Endothelial cell of umbilical vein (primary cell): ENCODE measurements around the gene SYNM. TPM values are rescaled to one million over a fixed set of nuclear protein-coding genes. Genes with fewer than 3 reads are reported as not detected.

ENCODE experiments used
- BruUV-seq: library from RNA; stranded (reverse); fragments of 400-500 nt; replicated peaks from 2 replicates; lab custom pipeline; 2021; lab: Mats Ljungman, UMichigan
- CTCF ChIA-PET: fragments of 300-600, 350-600 bp; sonication (Branson Sonifier 250); formaldehyde crosslinking; loops from one replicate; lab custom pipeline; 2021; ENCODE audit warnings: antibody characterized with exemption, inconsistent platforms; lab: Charles Lee
- POLR2A ChIA-PET: fragments of 300-600, 350-600 bp; sonication (Branson Sonifier 250); formaldehyde crosslinking; loops from one replicate; lab custom pipeline; 2021; ENCODE audit warnings: antibody characterized with exemption, inconsistent platforms; lab: Charles Lee
- DNase-seq: peaks from one replicate; pipeline ENCODE4 v3.0.0-alpha.2; 2011; ENCODE audit warnings: low read depth, low spot score
- FAIRE-seq: peaks from 2 replicates; lab custom pipeline; 2011; peaks lifted over from hg19 to GRCh38; lab: Jason Lieb, UNC
- H2AFZ ChIP-seq: 2 replicates; pipeline ENCODE4 v1.6.0; 2012; ENCODE audit warnings: low read depth, low read length, control low read depth, inconsistent platforms
- H3K27ac ChIP-seq: 2 replicates; pipeline ENCODE4 v1.5.1; 2011; ENCODE audit warnings: low read depth, mild to moderate bottlenecking, control low read depth, low read length, moderate library complexity; ENCODE audit not compliant: insufficient read depth
- H3K27me3 ChIP-seq, 2 experiments: 2 replicates each; pipeline versions ENCODE4 v1.6.0 to v1.6.1; 2011; ENCODE audit warnings: low read length in 2 of 2, mixed read lengths in 1 of 2; ENCODE audit not compliant: control insufficient read depth in 2 of 2, insufficient read depth in 2 of 2
- H3K36me3 ChIP-seq, 2 experiments: 2 replicates in 1 of 2; 3 replicates in 1 of 2; pipeline ENCODE4 v1.5.1; 2011; ENCODE audit warnings: low read length in 2 of 2, mild to moderate bottlenecking in 1 of 2, moderate library complexity in 1 of 2; ENCODE audit not compliant: control insufficient read depth in 2 of 2, insufficient read depth in 2 of 2; ENCODE audit errors: extremely low read depth in 1 of 2
- H3K4me1 ChIP-seq: 3 replicates; pipeline ENCODE4 v1.5.1; 2011; ENCODE audit warnings: mild to moderate bottlenecking, low read length; ENCODE audit not compliant: control insufficient read depth, insufficient read depth; ENCODE audit errors: extremely low read depth
- H3K4me2 ChIP-seq: 2 replicates; pipeline ENCODE4 v1.6.1; 2011; ENCODE audit warnings: low read length, control low read depth, mixed read lengths; ENCODE audit not compliant: insufficient read depth
- H3K4me3 ChIP-seq, 3 experiments: fragments of 200-600 bp in 1 of 3; sonication (generic), shearing (Covaris generic) in 1 of 3; replicated peaks in 1 of 3; 2 replicates each; pipeline ENCODE4 v1.5.1; 2011 to 2016; ENCODE audit warnings: control low read depth in 3 of 3, low read length in 3 of 3, mild to moderate bottlenecking in 2 of 3, inconsistent platforms in 1 of 3, low read depth in 1 of 3, moderate library complexity in 1 of 3; ENCODE audit not compliant: insufficient read depth in 1 of 3
- H3K79me2 ChIP-seq: 2 replicates; pipeline ENCODE4 v1.6.0; 2012; ENCODE audit warnings: low read length, inconsistent platforms; ENCODE audit not compliant: control insufficient read depth, insufficient read depth
- H3K9ac ChIP-seq: replicated peaks from 2 replicates; pipeline ENCODE3; 2011; ENCODE audit warnings: low read length, control low read depth; ENCODE audit not compliant: insufficient read depth; ENCODE audit errors: extremely low read depth
- H3K9me1 ChIP-seq: replicated peaks from 3 replicates; pipeline ENCODE4 v1.6.0; 2011; ENCODE audit warnings: mild to moderate bottlenecking, low read length; ENCODE audit not compliant: control insufficient read depth, insufficient read depth; ENCODE audit errors: extremely low read depth
- H3K9me3 ChIP-seq: replicated peaks from 2 replicates; pipeline ENCODE4 v1.5.1; 2012; ENCODE audit warnings: low read length, inconsistent platforms; ENCODE audit not compliant: control insufficient read depth, insufficient read depth
- H4K20me1 ChIP-seq: replicated peaks from 2 replicates; pipeline ENCODE3; 2011; ENCODE audit warnings: mild to moderate bottlenecking, low read length; ENCODE audit not compliant: control insufficient read depth, insufficient read depth; ENCODE audit errors: extremely low read depth
- CTCF ChIP-seq, 2 donors: IDR thresholded peaks; 1 replicate in 1 of 2; 2 replicates in 1 of 2; pipeline ENCODE4 v1.5.1; 2011; ENCODE audit warnings: low read length in 2 of 2, mild to moderate bottlenecking in 2 of 2, moderate library complexity in 2 of 2, control low read depth in 1 of 2, inconsistent platforms in 1 of 2, low read depth in 1 of 2; ENCODE audit not compliant: insufficient read depth in 1 of 2; ENCODE audit errors: extremely low read depth in 1 of 2
- EZH2 ChIP-seq: IDR thresholded peaks from 2 replicates; pipeline ENCODE4 v1.6.1; 2012; ENCODE audit warnings: borderline replicate concordance, low read depth, mild to moderate bottlenecking, moderate library complexity, low read length, inconsistent platforms; ENCODE audit not compliant: severe bottlenecking
- FOS ChIP-seq: IDR thresholded peaks from 2 replicates; pipeline ENCODE4 v1.6.1; 2011; ENCODE audit warnings: mild to moderate bottlenecking, low read length, moderate library complexity, borderline replicate concordance; ENCODE audit not compliant: insufficient read depth
- JUN ChIP-seq: IDR thresholded peaks from 2 replicates; pipeline ENCODE4 v1.6.1; 2011; ENCODE audit warnings: borderline replicate concordance, low read depth; ENCODE audit not compliant: insufficient read length, insufficient read depth
- MAX ChIP-seq: IDR thresholded peaks from 2 replicates; pipeline ENCODE4 v1.6.1; 2011; ENCODE audit not compliant: insufficient read depth, insufficient read length
- MYC ChIP-seq: IDR thresholded peaks from one replicate; pipeline ENCODE4 v1.6.1; 2011; ENCODE audit warnings: mild to moderate bottlenecking, low read depth, low read length
- POLR2A ChIP-seq: IDR thresholded peaks from 2 replicates; pipeline ENCODE4 v1.6.1; 2012; ENCODE audit warnings: low read depth, mild to moderate bottlenecking, control low read depth, low read length
- POLR2AphosphoS5 ChIP-seq: IDR thresholded peaks from 2 replicates; pipeline ENCODE4 v1.6.1; 2012; ENCODE audit warnings: low read depth, mild to moderate bottlenecking, control low read depth, low read length, moderate library complexity; ENCODE audit not compliant: insufficient read depth
- dilution Hi-C: fragments of 300-500 bp; cut with MboI; formaldehyde crosslinking; loops from one replicate; pipeline ENCODE4 v1.15.0; 2019; ENCODE audit warnings: low sequenced_read_pairs; ENCODE audit not compliant: extremely low pct_ligation_motif_present
- intact Hi-C: fragments of 100-400 bp; cut with micrococcal nuclease; formaldehyde crosslinking; loops from one replicate; pipeline ENCODE4 v1.10.0; 2022
- polyA plus RNA-seq, 4 experiments: library from polyadenylated mRNA; depleted of rRNA in 3 of 4; stranded (reverse) in 3 of 4; unstranded in 1 of 4; fragments of >200 nt; gene quantifications; 2 replicates each; pipeline versions ENCODE4 v1.2.1 to v1.2.3, GENCODE V29; 2011 to 2012; ENCODE audit warnings: missing spikeins in 1 of 4
- total RNA-seq: library from RNA; stranded (reverse); gene quantifications from 2 replicates; pipeline ENCODE4 v1.2.3, GENCODE V29; 2021

Gene SYNM
- total and polyA plus RNA-seq, 2 donors (not counting 3 experiments of a cell fraction or from before 2014, with no cell fraction given), result 3.7 to 10.2 TPM

- no peak overlapping the region for H3K9ac ChIP-seq
- no peak overlapping the region for H2AFZ ChIP-seq
- H3K79me2 ChIP-seq, result no peaks in the 10 kb centered on the region
- H4K20me1 ChIP-seq, result no peaks in the 10 kb centered on the region
- no peak for TF ChIP-seq MAX
- no peak for TF ChIP-seq CTCF (IDR thresholded peaks at IDR 0.05; ENCODE audit: extremely low read depth in 1 of 2, insufficient read depth in 1 of 2, low read depth in 1 of 2, low read length in 2 of 2)
- TF ChIP-seq EZH2, result no peak
- TF ChIP-seq FOS, result no peak
- TF ChIP-seq JUN, result no peak
- TF ChIP-seq POLR2AphosphoS5, result no peak
- no peak for TF ChIP-seq MYC
- TF ChIP-seq POLR2A, result no peak
- H3K36me3 ChIP-seq, result peaks cover 0 to 6% of the 10 kb centered on the region in 2 experiments
- POLR2A ChIA-PET, result no interaction called here
- BruUV-seq, result no TSS peak
- H3K4me1 ChIP-seq, result peaks cover 7% of the 10 kb centered on the region
- intact Hi-C loops, result no loop called here
- no peak overlapping the region for H3K4me3 ChIP-seq
- CTCF ChIA-PET, result interaction anchor here (1.4 to 2.2 kb wide), 2 partner anchors 53 to 76 kb away, joined by 4 read pairs; no protein-coding TSS in a partner anchor
- H3K9me1 ChIP-seq, result no peaks in the 10 kb centered on the region
- DNase-seq (no peak), FAIRE-seq (no peak)
- H3K9me3 ChIP-seq, result no peaks in the 10 kb centered on the region
- H3K27me3 ChIP-seq, result no peaks in the 10 kb centered on the region
- dilution Hi-C loops, result no loop called here
- H3K4me2 ChIP-seq, result no peak overlapping the region
- no peak overlapping the region for H3K27ac ChIP-seq
These were observed 71.9 kb downstream of the SYNM start for GRCh38 chr15:99176757-99177156.
